NB4 (cell line): ENCODE data around the gene AP3S2.

Experiments used
- DNase-seq: peaks from one replicate; pipeline ENCODE4 v3.0.0; 2010; ENCODE audit warnings: low read depth
- H3K4me3 ChIP-seq: one replicate; pipeline ENCODE4 v1.5.1; 2011; ENCODE audit warnings: mild to moderate bottlenecking, low read depth, low read length, moderate library complexity
- MYC ChIP-seq: IDR thresholded peaks from 2 replicates; pipeline ENCODE4 v1.6.1; 2011; ENCODE audit warnings: low read depth, low read length
- POLR2A ChIP-seq: IDR thresholded peaks from 2 replicates; pipeline ENCODE4 v1.6.1; 2011; ENCODE audit warnings: mild to moderate bottlenecking; ENCODE audit not compliant: insufficient read length; ENCODE audit errors: extremely low read depth
- TF ChIP-seq, protein P1 (sequence below): IDR thresholded peaks from 2 replicates; pipeline ENCODE4 v1.6.1; 2011; ENCODE audit warnings: low read depth, low read length
- TF ChIP-seq, protein P2 (sequence below): IDR thresholded peaks from one replicate; pipeline ENCODE4 v1.5.1; 2012; ENCODE audit warnings: low read depth, low read length

AP3S2 gene

DNA sequence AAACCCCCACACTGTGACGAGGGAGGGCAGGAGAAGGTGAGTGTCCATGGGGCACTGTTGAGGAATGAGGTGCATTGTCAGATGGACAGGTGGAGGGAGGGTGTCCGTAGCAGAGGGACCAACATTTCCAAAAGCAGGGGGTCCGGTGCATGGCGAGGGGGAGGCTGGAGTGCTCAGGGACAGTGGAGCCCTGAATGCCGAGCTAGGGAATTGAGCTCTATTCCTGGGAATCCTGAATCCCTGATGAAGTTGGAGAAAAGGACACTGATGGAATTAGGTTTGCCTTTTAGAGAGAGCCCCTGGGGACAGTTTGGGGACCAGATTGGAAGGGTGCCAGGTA, 71.2 kb downstream of the AP3S2 start:
- TF ChIP-seq MYC (no peak), POLR2A (no peak)
- TF ChIP-seq, protein P1, sequence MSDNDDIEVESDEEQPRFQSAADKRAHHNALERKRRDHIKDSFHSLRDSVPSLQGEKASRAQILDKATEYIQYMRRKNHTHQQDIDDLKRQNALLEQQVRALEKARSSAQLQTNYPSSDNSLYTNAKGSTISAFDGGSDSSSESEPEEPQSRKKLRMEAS, result no peak
- TF ChIP-seq, protein P2, sequence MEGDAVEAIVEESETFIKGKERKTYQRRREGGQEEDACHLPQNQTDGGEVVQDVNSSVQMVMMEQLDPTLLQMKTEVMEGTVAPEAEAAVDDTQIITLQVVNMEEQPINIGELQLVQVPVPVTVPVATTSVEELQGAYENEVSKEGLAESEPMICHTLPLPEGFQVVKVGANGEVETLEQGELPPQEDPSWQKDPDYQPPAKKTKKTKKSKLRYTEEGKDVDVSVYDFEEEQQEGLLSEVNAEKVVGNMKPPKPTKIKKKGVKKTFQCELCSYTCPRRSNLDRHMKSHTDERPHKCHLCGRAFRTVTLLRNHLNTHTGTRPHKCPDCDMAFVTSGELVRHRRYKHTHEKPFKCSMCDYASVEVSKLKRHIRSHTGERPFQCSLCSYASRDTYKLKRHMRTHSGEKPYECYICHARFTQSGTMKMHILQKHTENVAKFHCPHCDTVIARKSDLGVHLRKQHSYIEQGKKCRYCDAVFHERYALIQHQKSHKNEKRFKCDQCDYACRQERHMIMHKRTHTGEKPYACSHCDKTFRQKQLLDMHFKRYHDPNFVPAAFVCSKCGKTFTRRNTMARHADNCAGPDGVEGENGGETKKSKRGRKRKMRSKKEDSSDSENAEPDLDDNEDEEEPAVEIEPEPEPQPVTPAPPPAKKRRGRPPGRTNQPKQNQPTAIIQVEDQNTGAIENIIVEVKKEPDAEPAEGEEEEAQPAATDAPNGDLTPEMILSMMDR, result no peak
- no peak for DNase-seq
- no peak overlapping the region for H3K4me3 ChIP-seq

DNA sequence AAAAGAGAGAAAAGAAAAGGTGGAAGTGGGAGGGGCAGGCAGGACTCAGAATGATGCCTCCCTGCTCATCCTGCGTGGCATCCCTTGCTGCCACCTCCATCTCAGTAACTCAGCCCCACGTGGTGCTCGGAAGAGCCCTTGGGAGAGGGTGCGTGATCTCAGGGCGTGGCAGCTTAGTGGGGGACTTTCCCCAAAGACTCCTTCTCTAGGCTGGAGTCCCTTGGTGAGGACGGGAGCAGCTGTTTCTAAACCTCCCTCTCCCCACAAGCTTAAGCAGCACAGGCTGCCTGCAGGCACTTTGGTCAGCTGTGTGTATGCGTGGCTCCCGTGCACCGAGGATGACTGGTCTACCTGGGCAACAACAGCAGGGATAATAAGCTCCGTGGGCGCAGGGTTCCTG, 71.8 kb downstream of the AP3S2 start:
- TF ChIP-seq, protein P2, result no peak
- TF ChIP-seq POLR2A (no peak), MYC (peak; percentile 43; the same call in 1 of the 2 replicates)
- TF ChIP-seq, protein P1, result peak; percentile 53; the same call in 1 of the 2 replicates
- peak; percentile 69 for DNase-seq
- no peak overlapping the region for H3K4me3 ChIP-seq

DNA sequence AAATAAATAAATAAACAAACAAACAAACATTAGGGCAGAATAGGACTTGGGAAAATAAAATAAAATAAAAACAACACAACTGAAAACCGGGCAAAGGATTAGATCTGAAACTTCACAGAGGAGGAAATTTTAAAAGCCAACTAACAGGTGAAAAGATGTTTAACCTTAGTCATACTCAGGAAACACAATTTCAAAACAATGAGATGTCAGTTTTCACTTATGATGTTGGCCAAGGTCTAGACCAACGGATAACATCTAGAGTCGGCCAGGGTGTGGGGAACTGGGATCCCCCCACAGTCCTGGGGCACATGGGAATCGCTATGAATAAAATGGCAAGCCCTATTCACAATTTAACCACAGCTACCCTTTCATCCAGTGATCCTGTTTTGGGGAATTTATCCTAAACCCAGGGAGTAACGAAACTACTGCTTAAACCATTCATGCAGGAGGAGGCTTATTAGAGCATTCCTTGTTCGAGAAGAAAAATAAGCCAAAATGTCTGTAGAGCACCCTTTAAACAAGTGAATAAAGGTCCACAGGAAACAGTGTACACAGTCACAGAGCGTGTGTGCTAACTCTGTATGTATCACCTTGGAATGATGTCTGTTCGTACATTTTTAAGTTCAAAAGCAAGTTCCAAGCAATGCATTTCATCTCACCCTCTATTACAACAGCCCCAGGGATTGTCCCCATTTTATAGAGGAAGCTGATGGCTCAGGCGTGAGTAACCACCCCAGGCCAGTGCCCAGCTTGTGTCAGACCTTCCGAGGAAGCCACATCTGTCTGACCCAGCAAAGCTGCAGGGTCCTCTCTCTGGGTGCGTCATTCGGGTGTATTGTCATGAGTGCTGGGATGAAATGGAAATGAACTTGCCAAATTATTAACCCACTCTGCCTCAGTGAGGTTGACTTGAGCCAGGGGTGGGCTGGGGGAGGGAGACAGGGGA, 72.9 kb downstream of the AP3S2 start:
- TF ChIP-seq POLR2A (peak; percentile 23), MYC (peak; percentile 82)
- TF ChIP-seq, protein P1, result peak; percentile 75
- TF ChIP-seq, protein P2, result no peak
- peak overlapping the region; percentile 55 for H3K4me3 ChIP-seq
- peak; percentile 93 for DNase-seq

DNA sequence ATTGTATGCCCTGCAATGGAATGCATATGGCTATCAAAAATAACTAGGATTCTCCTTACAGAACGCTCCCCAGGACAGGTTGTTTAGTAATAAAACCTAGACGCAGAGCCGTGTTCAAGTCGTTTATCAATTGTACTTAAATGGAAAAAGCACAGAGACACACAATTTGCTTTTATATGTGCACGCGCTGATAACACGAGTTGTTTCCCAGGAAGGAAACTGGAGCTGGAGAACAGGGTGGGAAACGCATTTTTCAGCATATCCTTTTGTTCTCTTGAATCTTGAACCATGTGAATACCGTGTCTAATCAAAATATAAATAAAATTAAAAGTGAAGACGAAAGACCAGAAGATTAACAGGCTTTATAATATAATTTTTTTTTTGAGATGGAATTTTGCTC, 75.5 kb downstream of the AP3S2 start:
- DNase-seq, result no peak
- TF ChIP-seq MYC (no peak), POLR2A (no peak)
- TF ChIP-seq, protein P2, result no peak
- TF ChIP-seq, protein P1, result no peak
- no peak overlapping the region for H3K4me3 ChIP-seq

DNA sequence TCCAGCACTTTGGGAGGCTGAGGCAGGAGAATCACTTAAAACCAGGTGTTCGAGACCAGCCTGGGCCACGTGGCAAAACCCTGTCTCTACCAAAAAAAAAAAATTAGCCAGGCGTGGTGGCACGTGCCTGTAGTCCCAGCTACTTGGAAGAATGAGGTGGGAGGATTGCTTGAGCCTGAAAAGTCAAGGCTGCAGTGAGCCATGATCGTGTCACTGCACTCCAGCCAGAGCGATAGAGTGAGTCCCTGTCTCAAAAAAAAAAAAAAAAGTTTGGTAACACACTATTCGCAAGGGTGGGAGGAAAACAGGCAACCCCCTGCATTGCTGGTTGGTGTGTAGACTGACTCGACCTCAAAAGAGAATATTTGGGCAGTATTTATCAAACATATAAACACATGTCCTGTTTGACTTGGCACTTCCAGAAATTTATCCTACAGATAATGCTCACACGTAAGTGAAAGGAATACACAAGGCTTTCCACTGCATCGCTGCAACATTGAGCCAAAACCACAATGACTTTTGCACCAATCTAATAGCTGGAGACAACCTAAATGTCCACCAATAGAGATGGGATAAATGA, 76.0 kb downstream of the AP3S2 start:
- H3K4me3 ChIP-seq, result no peak overlapping the region
- no peak for DNase-seq
- TF ChIP-seq, protein P2, result no peak
- TF ChIP-seq, protein P1, result no peak
- TF ChIP-seq MYC, result no peak
- no peak for TF ChIP-seq POLR2A

DNA sequence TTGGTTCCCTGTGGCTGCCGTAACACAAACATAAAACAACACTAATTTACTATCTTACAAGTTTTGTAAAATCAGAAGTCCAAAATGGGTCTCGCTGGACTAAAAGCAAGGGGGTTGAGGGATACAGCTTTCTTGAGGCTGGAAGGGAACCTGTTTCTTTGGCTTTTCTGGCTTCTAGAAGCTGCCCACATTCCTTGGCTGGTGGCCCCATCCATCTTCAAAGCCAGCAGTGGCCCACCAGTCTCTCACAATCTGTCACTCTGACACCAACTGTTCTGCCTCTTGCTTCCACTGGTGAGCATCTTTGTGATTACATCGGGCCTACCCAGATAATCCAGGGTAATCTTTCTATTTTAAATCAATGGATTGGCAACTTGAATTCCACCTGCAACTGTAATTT, 78.0 kb downstream of the AP3S2 start:
- DNase-seq, result no peak
- H3K4me3 ChIP-seq, result peak overlapping the region; percentile 93
- TF ChIP-seq, protein P2, result no peak
